Measurements from ENCODE around the gene APP.
"Not testable (repeated sequence)": the region's sequence is repeated elsewhere in the genome, so short reads cannot be mapped to it uniquely, and the experiment has no call there.

The APP gene

DNA sequence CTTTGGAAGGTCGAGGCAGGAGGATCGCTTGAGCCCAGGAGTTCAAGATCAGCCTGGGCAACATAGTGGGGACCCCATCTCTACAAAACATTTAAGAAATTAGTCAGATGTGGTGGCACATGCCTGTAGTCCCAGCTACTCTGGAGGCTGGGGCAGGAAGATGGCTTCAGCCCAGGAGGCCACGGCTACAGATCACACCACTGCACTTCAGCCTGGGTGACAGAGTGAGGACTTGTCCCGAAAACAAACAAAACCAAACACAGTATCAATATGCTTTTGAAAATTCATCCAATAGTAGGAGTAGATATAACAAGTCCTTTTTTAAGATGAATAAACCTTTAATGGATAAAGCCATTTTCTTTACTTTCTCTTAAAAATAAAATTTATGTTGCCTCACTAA, 8.5 kb downstream of the APP start:
- DNase-seq = no peak

DNA sequence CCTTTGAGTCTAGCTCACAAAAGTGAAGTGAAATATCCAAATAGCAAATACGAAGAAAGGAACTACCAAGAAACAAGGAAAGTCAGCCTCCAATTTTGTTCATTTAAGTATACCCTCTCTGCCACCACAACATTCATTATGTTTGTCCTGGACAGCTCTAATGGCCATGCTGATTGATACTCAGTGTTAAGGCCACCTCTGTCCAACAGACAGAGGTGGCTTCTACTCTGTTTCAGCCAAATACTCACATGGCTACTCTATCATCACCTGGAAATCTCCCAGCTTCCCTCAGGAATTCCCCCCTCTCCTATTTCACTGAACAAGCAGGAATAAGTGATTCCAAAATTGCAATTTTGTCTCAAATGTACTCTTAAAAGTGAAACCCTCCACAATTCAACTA, 10.7 kb downstream of the APP start:
- DNase-seq = no peak

DNA sequence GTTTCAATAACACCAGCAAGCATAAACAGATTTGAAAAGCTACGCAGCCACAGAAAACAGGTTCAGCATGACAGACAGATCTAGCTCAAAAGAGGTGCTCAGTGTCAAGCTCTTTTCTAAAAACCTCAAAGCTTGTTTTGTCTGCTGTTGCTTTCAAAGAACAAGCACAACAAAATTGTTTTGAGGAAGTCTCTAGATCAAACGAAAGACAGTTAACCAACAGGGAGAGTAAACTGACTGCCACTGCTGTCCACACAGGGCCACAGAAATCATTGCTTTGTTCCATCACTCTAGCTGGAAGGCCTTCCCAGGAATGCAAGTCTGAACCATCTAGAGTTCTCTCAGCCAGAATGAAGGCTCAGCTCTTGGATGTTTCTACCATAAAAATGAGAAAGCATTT, 12.8 kb downstream of the APP start:
- no peak for DNase-seq

DNA sequence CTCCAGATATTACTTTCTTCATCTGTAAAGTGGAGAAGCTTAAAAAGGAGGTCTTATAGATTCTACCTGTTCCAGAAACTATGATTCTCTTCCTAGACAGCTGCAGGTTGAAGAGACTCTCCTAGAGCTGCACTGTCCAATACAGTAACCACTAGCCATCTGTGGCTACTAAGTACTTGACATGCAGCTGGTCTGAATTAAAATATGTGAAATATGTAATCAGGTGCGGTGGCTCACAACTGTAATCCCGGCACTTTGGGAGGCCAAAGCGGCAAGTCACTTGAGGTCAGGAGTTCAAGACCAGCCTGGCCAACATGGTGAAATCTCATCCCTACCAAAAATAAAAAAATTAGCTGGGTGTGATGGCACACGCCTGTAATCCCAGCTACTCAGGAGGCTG, 15.8 kb downstream of the APP start:
- no peak for DNase-seq

DNA sequence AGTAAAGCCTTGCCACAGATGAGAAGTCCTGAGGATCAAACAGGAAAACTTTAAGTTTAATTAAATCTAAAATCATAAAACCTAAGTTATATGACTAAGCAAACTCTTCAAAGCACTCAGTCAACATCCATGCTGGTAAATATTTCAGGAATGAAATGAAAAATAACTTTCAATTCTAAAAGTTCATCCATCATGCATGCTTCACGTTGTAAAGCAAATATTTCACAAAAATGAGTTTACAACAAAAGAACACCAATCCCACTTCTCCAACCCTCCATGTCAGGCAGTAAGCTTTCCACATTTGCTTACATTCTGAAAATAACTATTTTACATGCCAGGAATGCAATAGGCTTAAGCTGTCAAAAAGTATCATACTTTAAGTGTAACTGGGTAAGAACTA, 16.8 kb downstream of the APP start:
- no peak for DNase-seq

DNA sequence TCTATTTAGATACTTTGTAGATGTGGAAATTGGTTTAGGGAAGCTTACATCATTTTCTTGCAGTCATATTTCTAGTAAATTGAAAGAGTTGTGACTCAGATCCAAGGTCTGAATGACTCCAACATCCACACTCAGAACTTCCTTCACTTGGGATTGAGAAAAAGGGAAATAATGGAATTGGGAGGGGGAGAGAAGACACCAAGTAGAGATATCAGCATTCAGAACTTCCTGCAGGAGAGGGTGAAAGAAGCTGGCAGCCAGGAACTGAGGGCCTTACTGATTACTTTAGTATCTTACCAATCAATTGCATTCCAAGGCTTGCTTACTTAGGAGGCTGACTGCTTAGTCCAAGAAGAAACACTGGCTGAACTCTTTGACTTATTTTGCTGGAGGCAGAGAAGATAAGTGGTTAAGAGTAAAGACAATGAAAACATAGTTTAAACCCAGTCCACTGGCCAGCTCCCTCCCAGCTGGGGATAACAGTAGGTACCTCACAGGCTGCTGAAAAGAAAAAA, 21.7 kb downstream of the APP start:
- no peak for DNase-seq

DNA sequence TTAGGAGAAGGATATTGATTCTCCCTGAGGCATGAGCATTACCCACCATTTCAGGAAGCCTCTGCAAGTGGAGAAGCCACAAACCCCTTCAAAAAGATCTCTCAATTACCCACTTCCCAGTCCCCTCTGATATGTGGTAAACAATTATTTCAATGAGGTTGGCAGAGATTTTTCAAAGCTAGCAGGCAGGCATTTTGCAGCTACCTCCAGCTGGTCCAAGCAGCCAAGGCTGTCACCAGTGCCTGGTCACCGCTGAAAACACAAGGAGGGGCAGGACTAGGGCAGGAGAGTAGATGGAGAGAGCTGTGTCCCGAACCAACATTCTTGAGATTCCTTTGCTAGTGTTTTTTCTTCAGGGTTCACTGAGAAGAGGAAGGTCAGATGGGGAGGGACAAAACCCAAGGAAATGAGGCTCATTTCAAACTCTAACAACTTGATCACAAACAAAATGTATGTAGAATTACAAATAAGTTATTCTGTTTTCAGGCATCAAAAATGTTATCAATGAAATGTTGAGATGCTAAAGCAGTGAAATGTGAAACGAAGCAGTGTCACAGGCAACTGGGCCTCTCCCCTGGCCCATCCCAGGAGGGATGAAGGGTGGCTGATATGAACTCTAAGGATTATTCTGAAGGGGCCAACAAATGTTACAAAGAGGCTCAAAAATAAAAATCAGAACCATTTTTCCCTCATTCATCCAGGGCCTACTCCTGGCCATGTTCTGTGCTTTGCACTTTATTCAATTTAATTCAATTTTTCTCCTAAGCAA, 22.3 kb downstream of the APP start:
- DNase-seq = no peak

DNA sequence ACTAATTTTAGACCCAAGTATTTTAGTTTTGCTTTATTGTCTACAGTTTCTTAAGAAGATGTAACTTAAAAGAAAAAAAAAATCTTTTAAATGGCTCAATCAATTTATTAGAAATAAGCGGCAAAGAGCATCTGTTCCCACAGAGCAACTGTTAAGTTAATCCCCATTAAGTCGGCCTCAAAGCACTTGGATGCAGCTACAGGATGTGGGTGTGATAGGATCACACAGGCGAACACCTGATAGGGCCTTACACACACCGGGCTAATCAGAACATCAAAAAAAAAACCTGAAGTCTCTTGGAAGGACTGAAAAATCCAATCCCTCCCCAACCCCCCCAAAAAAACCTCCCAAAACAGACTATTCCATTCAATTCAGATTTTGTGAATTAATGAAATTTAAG, 23.0 kb downstream of the APP start:
- no peak for DNase-seq

DNA sequence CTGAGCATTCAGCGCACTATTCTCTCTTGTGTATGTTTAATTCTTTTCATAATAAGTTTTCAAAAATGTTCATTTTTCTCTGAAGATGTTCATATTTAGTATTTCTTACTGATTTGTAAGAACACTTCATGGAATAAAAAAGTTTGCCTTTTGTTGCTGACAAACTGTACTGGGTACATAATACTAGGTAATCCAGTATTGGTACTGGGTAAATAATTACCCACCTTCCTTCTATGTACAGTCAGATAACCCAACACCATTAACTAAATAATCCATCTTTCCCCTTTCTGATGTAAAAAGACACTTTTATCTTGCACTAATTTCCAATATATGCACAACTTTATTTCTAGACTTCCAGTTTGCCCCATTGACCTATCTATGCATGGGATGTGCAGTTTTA, 23.9 kb downstream of the APP start:
- no peak for DNase-seq

DNA sequence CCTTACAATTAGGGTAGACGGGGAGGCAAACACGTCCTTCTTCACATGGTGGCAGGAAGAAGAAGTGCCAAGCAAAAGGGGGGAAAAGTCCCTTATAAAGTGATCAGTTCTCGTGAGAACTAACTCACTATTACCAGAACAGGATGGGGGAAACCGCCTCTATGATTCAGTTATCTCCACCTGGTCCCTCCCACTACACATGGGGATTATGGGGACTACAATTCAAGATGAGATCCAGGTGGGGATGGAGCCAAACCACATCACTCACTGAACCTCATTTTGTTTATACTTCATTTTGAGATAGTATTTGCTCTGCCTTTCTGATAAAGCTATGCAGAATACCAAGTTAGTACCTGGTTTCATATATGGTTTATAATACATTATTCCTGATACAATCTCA, 26.5 kb downstream of the APP start:
- DNase-seq = no peak

DNA sequence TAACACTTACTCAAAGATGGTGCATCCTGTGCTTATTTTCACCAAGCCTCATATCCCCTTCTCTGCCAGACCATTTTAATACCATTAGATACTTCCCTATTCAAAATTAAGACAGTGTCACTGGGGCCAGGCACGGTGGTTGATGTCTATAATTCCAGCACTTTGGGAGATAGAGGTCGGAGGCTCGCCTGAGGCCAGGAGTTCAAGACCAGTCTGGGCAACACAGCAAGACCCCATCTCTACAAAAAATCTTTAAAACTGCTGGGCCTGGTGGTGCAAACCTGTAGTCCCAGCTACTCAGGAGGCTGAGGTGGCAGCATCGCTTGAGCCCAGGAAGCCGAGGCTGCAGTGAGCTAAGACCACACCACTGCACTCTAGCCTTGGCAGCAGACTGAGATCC, 28.2 kb downstream of the APP start:
- no peak for DNase-seq

DNA sequence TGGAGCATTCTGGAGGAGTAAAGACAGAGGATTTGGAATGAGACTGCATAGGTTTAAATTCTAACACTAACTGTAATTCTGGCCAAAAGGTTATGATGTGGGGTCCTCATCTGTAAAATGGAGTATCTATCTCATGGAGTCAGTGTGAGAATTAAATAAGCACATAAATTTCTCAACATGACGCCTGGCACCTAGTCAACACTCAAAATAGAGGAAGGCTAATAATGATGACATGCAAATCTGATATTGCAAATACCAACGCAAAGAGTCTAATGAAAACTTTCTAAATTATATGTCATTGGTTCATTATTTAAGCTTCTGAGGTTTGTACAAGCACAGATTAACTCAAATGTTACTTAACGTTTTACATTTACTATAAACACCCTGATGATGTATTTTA, 29.6 kb downstream of the APP start:
- DNase-seq = no peak

DNA sequence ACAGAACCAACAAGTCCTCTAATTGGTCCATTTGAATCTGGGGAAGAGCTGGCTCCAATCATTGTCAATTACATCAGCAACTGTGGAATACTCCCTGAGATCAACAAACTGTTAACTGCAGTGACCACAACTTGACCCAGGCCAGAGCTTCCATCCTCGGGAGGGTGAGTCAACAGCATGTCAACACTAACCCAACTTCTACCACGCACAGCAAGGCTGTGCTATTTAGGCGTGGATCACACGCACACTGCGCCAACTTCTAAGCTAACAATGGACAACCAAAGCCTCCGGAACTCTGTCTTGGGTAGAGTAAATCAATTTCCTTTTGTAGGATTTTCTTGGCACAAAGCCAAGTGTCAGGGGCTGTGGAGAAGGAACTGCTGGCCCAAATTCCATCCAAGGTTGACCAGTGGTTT, 30.4 kb downstream of the APP start:
- no peak for DNase-seq

DNA sequence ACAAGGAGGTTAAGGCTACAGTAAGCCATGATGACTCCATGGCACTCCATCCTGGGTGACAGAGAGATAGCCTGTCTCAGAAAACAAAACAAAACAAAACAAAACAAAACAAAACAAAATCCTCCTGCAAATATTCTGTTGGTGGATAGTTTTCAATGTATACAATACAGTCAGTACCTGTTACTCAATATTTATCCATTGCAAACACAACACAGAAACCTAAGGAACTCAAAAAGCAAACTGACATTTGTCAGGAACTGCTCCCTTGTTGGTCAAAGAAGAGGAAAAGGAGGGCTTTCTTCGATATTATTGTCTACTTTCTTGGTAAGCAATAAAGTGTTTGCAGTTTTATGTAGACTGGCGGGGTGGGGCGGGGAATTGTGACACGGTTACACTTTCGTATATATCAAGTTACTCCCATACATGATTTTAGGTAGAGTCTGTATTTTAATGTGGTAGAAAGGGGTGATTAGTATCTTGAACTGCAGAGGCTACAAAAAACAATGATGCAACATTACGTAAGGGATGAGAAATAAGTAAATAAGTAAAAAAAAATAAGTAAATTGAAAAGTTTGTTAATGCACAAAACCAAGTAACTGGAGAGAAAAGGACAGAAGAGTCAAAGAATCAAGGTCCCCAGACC, 31.8 kb downstream of the APP start:
- no peak for DNase-seq

DNA sequence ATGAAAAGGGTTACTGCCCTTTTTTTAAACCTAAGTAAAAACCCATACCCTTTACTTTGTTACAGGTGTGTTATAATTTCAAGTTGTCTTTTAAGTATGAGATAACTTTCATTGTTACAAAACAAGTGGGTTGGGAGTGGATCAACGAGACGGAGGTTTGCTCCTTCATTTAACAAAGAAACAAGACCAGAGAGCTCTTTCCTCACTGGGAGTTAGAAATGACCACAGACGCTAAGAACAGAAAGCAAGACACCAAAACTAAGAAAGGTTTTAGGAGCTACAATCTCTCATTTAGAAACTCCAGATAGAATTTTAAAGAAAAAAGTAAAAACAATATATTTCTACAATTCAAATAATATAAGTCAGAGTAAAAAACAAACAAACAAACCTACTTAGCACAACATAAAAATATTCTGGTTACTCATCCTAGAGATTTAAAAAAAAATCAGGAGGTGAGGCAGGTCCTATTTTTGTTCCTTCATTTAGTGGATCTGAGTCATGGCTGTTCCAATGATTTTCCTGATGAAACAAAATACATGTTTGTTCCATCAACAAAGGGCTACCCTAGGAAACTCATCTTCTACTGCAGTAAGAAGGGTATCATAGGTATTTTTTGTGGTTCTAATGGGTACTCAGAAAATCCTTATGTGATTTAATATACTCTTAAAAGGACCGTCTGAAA, 33.0 kb downstream of the APP start:
- DNase-seq = no peak

DNA sequence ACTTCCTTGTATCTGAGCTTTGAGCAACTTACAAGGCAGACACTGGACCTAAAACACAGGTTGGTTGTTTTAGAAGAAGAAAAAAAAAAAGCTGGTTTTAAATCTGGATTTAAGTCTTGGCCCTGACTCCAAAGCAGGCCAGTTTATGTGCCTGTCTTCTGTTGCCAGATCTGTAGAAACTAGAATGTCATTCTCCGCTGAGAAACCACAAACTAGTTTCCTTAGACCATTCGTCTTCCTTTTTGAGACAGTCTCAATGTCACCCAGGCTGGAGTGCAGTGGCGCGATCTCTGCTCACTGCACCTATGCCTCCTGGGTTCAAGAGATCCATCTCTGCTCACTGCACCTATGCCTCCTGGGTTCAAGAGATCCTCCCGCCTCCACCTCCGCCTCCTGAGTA, 33.9 kb downstream of the APP start:
- DNase-seq = no peak

DNA sequence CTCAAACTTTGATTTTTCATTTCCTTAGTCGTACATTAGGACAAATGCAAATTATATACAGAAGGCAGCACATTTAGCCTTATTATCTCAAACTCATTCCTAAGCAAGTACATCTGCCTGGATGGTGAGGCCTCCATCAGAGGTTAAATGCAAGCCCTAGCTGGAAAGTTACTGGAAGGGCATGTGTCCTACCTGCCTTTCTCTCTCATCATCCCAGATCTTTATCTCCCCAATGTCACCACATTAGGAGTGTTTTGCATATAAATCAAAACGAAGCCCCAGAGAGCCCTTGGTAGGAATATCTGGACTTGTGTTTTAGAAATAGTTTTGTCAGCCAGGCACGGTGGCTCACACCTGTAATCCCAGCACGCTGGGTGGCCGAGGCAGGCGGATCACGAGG, 35.0 kb downstream of the APP start:
- DNase-seq = no peak

DNA sequence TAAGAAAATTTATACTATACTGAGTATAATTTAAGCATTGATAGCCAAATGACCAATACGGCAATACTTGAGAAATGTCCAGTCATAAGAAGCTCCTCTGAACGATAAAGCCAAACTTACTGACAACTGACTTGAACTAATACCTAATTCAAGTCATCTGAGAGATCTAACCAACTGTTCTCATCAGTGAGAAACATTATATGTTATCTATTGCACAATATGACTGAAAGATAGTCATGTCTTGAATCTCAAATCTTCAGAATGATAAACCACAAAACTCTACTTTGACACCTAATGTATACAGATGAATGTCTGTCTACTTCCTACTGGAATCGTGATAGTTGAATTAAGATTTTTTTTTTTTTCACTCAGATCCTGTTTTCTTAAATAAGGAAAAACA, 39.0 kb downstream of the APP start:
- no peak for DNase-seq

DNA sequence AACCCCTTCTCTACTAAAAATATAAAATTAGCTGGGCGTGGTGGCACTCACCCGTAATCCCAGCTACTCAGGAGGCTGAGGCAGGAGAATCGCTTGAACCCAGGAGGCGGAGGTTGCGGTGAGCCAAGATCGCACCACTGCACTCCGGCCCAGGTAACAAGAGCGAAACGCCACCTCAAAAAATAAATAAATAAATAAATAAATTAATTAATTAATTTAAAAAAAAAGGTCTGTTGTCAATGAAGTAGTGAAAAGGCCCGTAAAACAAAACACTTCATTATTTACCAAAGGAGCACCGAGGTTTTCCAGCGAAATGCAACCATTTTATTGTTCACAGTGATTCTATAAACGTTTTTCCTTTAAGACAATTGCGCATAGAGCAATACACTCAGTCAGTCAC, 39.5 kb downstream of the APP start:
- DNase-seq = not testable (repeated sequence)

DNA sequence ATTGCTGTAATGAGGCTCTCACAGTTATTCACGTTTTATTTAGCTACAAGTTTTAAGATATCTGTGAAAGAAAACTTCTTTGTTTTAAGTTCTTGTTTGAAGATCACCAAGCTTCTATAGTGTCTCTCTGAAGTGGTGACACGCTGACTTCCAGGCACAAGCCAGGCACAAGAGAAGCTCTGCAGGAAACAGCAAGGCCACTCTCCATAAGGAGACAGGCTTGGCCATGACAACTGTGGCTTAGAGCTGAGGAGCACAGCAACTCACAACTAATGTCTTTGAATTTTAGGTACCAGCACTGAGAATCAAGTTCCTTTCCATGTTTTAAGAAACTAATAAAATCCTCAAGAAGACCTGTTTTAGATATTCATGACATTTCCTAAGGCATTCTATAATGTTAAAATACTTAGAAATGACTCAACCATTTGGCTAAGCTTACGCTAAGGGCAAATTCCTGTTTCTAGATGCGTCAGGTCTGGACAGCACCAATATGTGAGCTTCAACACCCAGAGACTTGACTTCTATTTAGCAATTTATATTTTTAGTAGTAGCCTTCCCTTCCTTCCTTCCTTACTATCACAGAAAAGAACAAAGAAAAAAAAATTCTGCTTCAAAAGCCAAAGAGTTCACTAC, 40.2 kb downstream of the APP start:
- no peak for DNase-seq

DNA sequence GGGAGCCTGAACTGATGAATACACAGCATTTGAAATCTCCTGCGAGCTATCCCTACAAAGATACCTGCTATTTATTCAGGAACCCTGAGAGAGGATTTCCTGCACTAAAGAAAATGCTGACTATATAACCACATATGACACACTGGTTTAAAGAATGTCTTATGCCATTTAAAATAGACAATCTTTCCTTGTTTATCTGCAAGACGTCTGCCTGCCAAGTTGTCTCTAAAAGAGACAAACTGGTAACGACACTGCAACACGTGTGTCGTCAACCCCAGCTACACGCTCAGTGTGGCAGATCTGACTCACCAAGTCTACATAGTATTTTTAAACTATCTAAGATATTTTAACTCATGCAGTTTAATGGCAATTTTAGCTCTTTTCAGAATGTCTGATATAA, 42.7 kb downstream of the APP start:
- no peak for DNase-seq

DNA sequence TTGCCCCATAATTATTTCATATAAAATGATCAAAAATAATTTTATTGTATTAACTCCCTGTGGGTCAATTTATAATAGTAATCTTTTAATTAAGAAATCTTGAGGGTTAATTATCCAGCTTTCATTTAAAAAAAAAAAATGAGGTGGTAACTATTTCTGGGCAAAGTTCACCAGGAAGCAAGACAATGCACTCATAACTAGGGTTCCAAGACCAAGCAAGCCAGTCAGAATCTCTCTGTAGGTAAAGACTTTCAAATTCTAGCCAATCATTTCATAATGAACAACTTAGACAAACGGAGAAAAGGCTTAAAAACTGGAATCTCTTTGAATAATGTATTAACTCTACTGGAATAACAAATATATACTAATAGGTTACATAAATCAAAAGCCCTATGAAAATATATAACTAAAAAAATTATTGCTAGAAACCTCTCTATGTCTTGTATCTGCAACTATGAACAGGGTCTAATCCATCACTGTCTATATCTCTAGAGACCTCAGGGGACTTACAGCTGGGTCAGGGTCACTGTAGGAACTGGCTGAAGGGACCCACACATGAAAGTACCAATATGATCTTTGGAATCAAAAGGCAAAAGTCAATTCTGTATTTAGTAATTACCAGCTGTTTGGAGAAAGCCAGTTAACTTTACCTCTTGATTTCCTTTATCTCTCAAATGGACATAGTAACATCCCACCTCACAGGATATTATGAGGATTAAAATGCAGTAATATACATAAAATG, 43.3 kb downstream of the APP start:
- no peak for DNase-seq

DNA sequence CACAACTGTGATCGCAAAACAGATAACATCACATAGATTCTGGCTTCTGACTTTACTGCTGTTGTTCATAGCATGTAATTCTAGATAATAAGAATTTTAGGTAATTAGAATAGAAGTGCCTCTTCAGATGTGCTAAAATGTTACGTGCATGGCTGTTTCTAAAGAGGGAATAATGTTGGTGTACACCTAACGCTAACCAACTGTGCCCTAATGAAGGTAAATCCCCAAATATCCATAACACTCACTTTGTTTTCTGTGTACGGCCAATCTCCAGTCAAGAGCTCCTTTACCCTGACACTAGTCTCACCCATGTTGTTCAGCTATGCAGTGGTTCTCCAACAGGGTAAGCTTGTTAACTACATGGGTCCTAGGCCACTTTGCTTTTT, 44.4 kb downstream of the APP start:
- DNase-seq = no peak

All from right forelimb (tissue), 1 donor.